ENCODE data around the gene SLC27A3. TPM values are rescaled to one million over a fixed set of nuclear protein-coding genes. Genes with fewer than 3 reads are reported as not detected.

The SLC27A3 gene
- total and polyA plus RNA-seq, 2 donors from 2014 or later = 36.9 to 54.0 TPM

GRCh38 chr1:153805886-153806719 lies 30.9 kb downstream of the SLC27A3 start:
- Histone ChIP-seq H3K27ac (ENCODE audit: low read depth in 2 of 2, low read length in 2 of 2) (no peak overlapping the region), H3K9me3 (ENCODE audit: control insufficient read depth in 2 of 3, insufficient read depth in 1 of 3, low read length in 3 of 3) (no peaks in the 10 kb centered on the region), H3K9ac (ENCODE audit: low read length in 3 of 3) (no peak overlapping the region), H3K4me3 (ENCODE audit: low read length in 3 of 3) (no peak overlapping the region), H3K36me3 (ENCODE audit: control insufficient read depth in 2 of 3, insufficient read depth in 3 of 3, low read length in 3 of 3) (peaks cover 9 to 31% (median 15%) of the 10 kb centered on the region in 3 donors), H3K4me1 (ENCODE audit: control insufficient read depth in 2 of 3, insufficient read depth in 2 of 3, low read depth in 1 of 3, low read length in 3 of 3) (peaks cover 0 to 3% (median 0%) of the 10 kb centered on the region in 3 donors), H3K27me3 (ENCODE audit: control insufficient read depth, insufficient read depth, low read length) (no peaks in the 10 kb centered on the region)
- FAIRE-seq (no peak), DNase-seq (no peak)
- no peak for TF ChIP-seq CTCF (IDR thresholded peaks at IDR 0.05; ENCODE audit: borderline replicate concordance, extremely low read depth, insufficient read depth)
- intact Hi-C loops (cut with DNase I) = no loop called here

GRCh38 chr1:153816283-153816889 lies 41.2 kb downstream of the SLC27A3 start:
- Histone ChIP-seq H3K9me3 (ENCODE audit: control insufficient read depth in 2 of 3, insufficient read depth in 1 of 3, low read length in 3 of 3) (no peaks in the 10 kb centered on the region), H3K27me3 (ENCODE audit: control insufficient read depth, insufficient read depth, low read length) (no peaks in the 10 kb centered on the region), H3K4me3 (ENCODE audit: low read length in 3 of 3) (no peak overlapping the region), H3K4me1 (ENCODE audit: control insufficient read depth in 2 of 3, insufficient read depth in 2 of 3, low read depth in 1 of 3, low read length in 3 of 3) (no peaks in the 10 kb centered on the region), H3K27ac (ENCODE audit: low read depth in 2 of 2, low read length in 2 of 2) (no peak overlapping the region), H3K36me3 (ENCODE audit: control insufficient read depth in 2 of 3, insufficient read depth in 3 of 3, low read length in 3 of 3) (peaks cover 8 to 50% (median 36%) of the 10 kb centered on the region in 3 donors), H3K9ac (ENCODE audit: low read length in 3 of 3) (no peak overlapping the region)
- intact Hi-C loops (cut with DNase I) = no loop called here
- DNase-seq = no peak
- no peak for FAIRE-seq
- TF ChIP-seq CTCF (IDR thresholded peaks at IDR 0.05; ENCODE audit: borderline replicate concordance, extremely low read depth, insufficient read depth) = no peak

GRCh38 chr1:153818876-153819275 lies 43.7 kb downstream of the SLC27A3 start:
- TF ChIP-seq CTCF (IDR thresholded peaks at IDR 0.05; ENCODE audit: borderline replicate concordance, extremely low read depth, insufficient read depth) = no peak
- Histone ChIP-seq H3K9ac (ENCODE audit: low read length in 3 of 3) (no peak overlapping the region), H3K4me3 (ENCODE audit: low read length in 3 of 3) (no peak overlapping the region), H3K36me3 (ENCODE audit: control insufficient read depth in 2 of 3, insufficient read depth in 3 of 3, low read length in 3 of 3) (peaks cover 8 to 30% (median 23%) of the 10 kb centered on the region in 3 donors), H3K27ac (ENCODE audit: low read depth in 2 of 2, low read length in 2 of 2) (no peak overlapping the region), H3K4me1 (ENCODE audit: control insufficient read depth in 2 of 3, insufficient read depth in 2 of 3, low read depth in 1 of 3, low read length in 3 of 3) (no peaks in the 10 kb centered on the region), H3K27me3 (ENCODE audit: control insufficient read depth, insufficient read depth, low read length) (no peaks in the 10 kb centered on the region), H3K9me3 (ENCODE audit: control insufficient read depth in 2 of 3, insufficient read depth in 1 of 3, low read length in 3 of 3) (no peaks in the 10 kb centered on the region)
- no peak for FAIRE-seq
- intact Hi-C loops (cut with DNase I) = no loop called here
- DNase-seq = no peak

All from kidney (tissue), 14 donors.